Measurements from ENCODE around the gene PLAU. TPM values are rescaled to one million over a fixed set of nuclear protein-coding genes. Genes with fewer than 3 reads are reported as not detected.
A peak's percentile ranks its signal among the peaks of the same experiment; 100 is the strongest.

The PLAU gene
- total and polyA plus RNA-seq, 9 of the 15 experiments (the other 6 are each of a cell fraction or from before 2014, with no cell fraction given): 2.1 to 16.9 (median 3.3) TPM

DNA sequence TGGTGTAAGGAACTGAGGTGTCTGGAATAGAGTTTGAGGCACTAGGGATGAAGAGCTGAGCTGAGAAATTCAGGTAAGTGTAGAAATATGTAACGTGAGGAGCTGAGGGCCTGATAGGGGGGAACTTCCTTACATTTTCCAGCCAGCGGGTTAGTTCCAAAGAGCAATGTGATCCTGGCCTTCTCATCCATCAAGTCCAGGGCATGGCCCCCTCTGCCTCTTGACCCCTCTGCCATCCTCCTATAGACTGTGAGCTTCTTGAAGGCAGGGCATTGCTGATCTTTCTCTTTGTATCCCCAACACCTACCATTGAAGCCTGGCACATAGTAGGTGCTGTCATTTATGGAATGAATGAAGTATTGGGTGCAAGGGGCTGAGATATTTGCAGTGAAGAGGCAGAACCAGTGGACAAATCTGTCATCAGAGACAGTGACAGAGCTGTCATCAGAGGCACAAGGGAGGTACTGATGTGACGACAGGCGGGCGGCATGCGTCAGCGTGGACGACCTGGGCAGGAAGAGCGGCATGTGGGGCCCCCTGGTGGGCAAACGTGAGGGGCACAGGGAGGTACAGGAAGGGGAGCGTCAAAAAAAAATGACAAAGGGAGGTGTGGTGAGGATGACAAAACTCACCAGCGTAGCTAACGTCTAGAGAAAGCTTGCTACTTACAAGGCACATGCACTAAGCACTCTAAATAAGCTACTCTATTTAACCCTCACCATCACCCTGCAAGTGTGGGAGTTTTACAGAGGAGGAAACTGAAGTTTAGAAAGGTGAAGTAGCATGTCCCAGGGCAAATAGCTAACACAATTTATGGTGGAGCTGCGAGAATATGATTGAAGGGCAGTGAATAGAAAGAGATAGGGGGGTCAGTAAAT, 31.4 kb upstream of the PLAU start (continued):
- TF ChIP-seq RCOR1 (IDR thresholded peaks at IDR 0.05; ENCODE audit: borderline replicate concordance in 1 of 2, low read depth in 2 of 2, low read length in 2 of 2): peak; percentile 56 to 86; a peak in 3 of 4 replicates
- TF ChIP-seq GATAD2A (IDR thresholded peaks at IDR 0.05): no peak
- no peak for TF ChIP-seq ZNF436 (CRISPR knock-in tag; IDR thresholded peaks at IDR 0.05)
- no peak for TF ChIP-seq NFRKB (IDR thresholded peaks at IDR 0.05; ENCODE audit: low read depth)
- TF ChIP-seq KDM2B (CRISPR knock-in tag; IDR thresholded peaks at IDR 0.05): no peak
- TF ChIP-seq MLX (CRISPR knock-in tag; conservative IDR thresholded peaks at IDR 0.05): no peak
- TF ChIP-seq PTRF (tag; IDR thresholded peaks at IDR 0.05): no peak
- no peak for TF ChIP-seq MCM3 (IDR thresholded peaks at IDR 0.05)
- TF ChIP-seq ZNF57 (CRISPR knock-in tag; IDR thresholded peaks at IDR 0.05): no peak
- peak; percentile 94 to 97 for TF ChIP-seq MNT (conservative IDR thresholded peaks at IDR 0.05)
- peak; percentile 47 for TF ChIP-seq ZBTB17 (CRISPR knock-in tag; IDR thresholded peaks at IDR 0.05)
- TF ChIP-seq MTF1 (CRISPR knock-in tag; IDR thresholded peaks at IDR 0.05; ENCODE audit: borderline replicate concordance): no peak
- no peak for TF ChIP-seq FOXK1 (CRISPR knock-in tag; IDR thresholded peaks at IDR 0.05; ENCODE audit: borderline replicate concordance)
- TF ChIP-seq ZNF184 (CRISPR knock-in tag; IDR thresholded peaks at IDR 0.05): no peak
- no peak for TF ChIP-seq RBFOX2 (IDR thresholded peaks at IDR 0.05; ENCODE audit: low read depth, low read length)
- no peak for TF ChIP-seq ZNF785 (CRISPR knock-in tag; IDR thresholded peaks at IDR 0.05)
- no peak for TF ChIP-seq KAT8 (IDR thresholded peaks at IDR 0.05; ENCODE audit: low read depth)
- no peak for TF ChIP-seq MIER1 (IDR thresholded peaks at IDR 0.05; ENCODE audit: low read depth)
- TF ChIP-seq ZMIZ1 (IDR thresholded peaks at IDR 0.05; ENCODE audit: low read depth in 2 of 2, low read length in 2 of 2): peak in 1 of 2 experiments; percentile 64; a peak in 1 of 4 replicates
- no peak for TF ChIP-seq MCM7 (IDR thresholded peaks at IDR 0.05)

All from K562 (cell line).